GM19455 (cell line): ENCODE data around the gene TENM4.

Source experiments
- ATAC-seq: cut with Tn5 transposase; IDR thresholded peaks from one replicate; pipeline ENCODE4 v1.9.1; 2021; ENCODE audit not compliant: unreplicated experiment

Gene TENM4

GRCh38 chr11:79309407-79309806 lies 131.4 kb downstream of the TENM4 start:
- ATAC-seq = no peak

- no peak for ATAC-seq
These were observed 132.4 kb downstream of the TENM4 start for GRCh38 chr11:79308429-79308828.

- no peak for ATAC-seq
These were observed 136.1 kb downstream of the TENM4 start for GRCh38 chr11:79304599-79305212.

GRCh38 chr11:79296141-79296540 lies 144.7 kb downstream of the TENM4 start:
- no peak for ATAC-seq

DNA sequence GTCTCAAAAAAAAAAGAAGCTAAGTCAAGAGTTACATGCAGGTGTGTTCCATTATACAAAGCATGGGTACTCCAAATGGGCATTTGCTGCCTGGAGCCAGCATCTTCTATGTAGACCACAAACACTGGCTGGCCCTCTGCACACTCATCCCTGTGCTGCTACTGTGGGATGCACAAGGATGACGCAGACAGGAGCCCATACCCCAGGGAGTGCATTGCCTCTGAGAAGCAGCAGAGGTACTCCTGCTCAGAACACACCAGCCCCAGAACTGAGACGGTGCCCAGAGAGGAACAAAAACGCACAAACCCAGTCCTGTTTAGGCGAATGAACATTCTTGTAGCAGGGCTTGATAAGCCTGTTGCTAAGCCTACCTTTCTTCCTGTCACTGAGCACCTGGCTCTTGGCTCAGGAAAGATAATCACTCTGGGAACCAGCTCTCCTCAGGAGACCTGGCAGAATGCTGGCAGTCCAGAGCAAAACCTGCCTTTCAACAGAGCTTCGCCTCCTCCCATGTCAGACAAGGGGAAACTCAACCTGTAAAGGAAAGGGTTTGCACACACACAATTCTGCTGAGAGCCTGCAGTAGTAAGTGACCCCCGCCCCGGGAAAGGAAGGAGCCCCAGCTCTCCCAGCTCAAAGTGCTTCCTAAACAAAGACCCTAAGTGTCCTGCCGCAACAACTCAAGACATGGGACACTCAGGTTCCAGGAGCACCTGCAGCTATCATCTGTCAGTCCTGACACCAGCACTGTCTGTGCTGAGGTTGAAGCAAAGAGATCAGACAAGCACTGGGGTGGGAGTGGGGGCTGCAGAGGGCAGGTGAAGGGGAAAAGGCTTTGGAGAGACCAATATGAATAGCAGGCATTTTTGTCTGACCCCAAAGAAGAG lies 145.7 kb downstream of the TENM4 start:
- ATAC-seq = no peak

DNA sequence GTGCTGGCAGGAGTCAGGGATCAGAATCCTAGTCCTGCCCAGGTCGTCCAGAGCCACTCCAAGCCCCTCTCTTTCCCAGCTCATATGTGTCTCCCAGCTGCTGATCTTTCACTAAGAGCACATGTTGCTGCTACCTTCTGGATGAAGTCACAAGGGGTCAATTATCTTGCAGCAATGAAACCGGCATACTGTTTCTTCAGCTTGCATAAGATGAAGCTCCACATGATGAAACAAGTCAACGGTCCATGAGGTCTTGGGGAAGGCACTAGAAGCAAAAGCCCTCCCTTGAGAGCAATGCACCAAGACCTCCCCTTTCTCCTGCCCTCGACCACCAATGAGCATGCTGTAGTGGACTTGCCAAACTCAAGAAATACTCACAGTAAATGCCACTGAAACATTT lies 148.9 kb downstream of the TENM4 start:
- no peak for ATAC-seq

- ATAC-seq = no peak
These were observed 150.1 kb downstream of the TENM4 start for GRCh38 chr11:79290761-79291160.

- ATAC-seq = no peak
These were observed 152.9 kb downstream of the TENM4 start for GRCh38 chr11:79287952-79288351.

- ATAC-seq = no peak
These were observed 155.1 kb downstream of the TENM4 start for GRCh38 chr11:79285756-79286155.

DNA sequence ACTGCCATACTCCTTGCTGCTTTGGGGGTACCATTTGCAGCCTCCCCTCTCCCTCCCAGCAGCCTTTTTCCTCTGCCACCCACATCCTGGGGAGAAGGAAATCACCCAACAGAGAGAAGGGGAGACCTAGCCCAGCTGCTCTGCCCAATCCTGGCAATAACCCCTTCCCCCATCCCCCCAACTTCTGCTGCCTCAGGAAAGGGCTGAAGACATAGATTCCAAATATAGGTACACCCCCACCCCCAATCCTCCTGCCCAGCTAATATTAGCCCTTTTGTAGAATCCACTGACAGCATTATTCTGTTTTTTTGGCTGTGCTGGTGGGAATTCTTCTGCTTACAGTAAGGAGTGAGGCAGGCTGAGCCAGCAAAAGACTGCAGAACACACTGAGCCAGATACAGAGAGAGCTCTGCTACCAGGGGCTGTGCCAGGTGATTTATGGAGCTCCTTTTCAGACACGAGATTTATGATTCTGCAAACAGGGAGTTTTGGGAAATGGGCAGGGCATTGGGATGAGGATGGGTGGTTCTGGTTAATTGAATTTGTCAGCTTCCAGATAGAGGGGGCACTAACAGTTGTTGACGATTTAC lies 164.0 kb downstream of the TENM4 start:
- ATAC-seq = no peak

DNA sequence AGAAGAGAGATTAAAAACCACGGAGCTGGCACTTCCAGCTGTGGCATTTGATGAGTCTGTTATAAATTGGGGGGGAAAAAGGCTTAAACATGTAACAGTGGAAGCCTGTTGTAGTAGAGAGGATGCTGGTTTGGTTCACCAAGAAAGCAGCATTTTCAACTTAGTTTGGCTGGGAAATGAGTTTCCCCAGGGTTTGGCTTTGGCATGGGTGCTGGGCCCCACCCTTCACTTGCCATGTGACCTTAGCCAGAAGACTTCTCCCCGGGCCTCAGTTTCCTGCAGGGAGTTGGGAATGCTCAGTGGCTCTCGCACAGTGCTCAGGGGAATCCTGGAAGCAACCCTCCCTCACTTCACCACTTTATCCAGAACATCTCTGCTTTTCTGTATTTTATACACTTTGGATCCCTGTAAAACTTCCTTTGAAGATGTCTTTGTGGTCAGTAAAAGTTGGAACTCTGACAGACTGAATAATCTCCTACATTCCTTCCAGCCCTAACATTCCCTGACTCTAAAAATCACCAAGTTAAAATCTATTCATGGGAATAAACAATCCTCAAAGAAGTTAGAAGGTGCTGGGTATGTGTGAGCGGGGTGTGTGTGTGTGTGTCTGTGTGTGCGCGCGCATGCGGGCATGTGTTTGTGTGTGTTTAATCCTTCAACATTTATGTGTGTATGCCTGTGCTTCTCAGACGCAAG lies 166.0 kb downstream of the TENM4 start:
- no peak for ATAC-seq

DNA sequence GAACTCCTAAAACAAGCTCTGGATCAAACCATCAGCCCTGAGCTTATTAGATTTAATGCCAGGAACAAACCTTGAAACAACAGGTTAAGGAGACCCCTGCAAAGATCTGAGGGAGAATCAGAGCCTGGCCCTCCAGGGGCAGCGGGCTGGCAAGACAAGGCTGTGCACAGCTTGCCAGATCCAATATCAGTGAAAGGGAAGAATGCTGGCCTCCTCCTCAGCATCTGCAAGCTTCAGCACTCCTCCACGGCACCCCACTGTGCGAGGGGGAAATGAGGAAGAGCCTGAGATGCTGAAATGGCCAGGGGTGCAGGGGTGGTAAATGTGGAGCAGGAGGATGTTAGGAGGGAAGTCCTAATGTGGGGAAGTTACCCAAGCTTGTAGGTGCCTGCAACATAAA lies 167.0 kb downstream of the TENM4 start:
- no peak for ATAC-seq

- ATAC-seq = no peak
These were observed 171.1 kb downstream of the TENM4 start for GRCh38 chr11:79269611-79270307.

GRCh38 chr11:79266396-79266795 lies 174.4 kb downstream of the TENM4 start:
- no peak for ATAC-seq

GRCh38 chr11:79265756-79266322 lies 175.0 kb downstream of the TENM4 start:
- ATAC-seq = no peak

DNA sequence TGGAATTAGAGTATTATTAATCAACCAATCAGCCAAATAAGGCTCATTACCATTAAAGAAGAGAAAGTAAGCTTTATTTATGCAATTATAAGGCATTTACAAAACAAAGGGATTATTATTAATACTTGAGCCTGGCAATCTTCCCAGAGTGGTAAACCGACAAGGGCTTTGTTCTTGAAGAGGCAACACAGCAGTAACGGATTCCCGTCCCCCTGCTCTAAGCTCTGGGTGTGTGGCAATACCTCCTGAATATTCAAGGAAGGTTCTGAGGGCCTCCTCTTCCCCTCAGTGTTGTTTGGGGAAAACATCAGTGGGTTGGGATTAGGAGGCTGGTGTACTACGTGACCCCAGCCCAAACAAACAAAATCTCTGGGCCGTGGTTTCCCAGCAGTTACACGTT lies 176.5 kb downstream of the TENM4 start:
- ATAC-seq = no peak

DNA sequence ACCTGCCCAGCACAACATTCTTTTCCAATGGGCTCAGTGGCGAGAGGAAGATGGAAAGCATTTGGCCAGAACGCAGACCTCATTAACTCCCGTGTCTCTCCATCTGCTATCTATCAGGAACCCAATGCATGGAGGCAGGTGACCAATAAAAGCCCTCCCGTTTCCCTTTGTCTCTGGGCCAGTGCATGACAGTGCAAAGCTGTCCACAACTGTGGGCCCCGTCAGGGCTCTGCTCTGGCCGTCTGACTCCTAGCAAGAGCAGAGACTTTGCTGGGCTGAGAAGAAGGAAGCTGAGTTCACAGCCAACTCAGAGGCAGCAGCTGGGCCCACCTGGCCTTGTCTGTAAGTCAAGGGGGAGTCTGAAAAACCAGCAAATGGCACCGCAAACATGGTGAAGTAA lies 177.8 kb downstream of the TENM4 start:
- no peak for ATAC-seq

DNA sequence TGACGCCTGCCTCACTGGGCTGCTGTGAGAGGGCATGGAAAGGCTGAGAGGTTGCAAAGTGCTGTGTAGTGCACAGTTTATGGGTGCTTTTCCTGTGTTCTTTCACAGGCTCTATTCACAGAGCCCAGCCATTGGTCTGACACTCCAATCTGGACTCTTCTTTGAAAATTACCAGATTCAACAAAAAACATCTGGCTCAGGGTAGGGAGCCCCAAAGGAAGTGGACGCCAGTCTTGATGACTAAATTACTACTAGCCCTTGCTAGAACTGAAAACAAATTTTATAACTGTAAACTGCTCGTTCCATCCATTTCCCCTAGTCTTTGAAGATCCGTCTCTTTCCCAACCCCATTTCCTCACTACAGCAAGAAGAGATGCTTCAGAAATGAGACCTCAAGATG lies 178.6 kb downstream of the TENM4 start:
- ATAC-seq = no peak

DNA sequence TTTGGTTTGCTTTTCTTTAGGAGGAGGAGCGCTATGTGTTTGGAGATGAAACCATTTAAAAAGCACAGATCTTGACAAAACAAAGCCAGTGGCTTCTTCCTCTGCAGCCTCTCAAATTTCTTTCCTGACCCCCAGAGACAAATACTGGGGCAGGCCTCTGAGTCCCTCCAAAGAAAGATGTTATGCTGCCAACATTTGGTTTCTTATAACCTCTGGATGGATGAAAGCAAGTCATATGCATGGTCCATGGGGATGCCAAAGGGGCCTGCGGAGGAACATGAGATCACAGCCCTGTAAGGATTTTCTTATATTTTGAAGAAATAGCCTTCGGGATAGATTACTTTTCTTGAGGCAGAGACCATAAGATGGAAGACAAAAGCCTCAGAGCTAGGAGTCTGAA lies 179.1 kb downstream of the TENM4 start:
- ATAC-seq = no peak

- ATAC-seq = no peak
These were observed 181.0 kb downstream of the TENM4 start for GRCh38 chr11:79259800-79260199.

DNA sequence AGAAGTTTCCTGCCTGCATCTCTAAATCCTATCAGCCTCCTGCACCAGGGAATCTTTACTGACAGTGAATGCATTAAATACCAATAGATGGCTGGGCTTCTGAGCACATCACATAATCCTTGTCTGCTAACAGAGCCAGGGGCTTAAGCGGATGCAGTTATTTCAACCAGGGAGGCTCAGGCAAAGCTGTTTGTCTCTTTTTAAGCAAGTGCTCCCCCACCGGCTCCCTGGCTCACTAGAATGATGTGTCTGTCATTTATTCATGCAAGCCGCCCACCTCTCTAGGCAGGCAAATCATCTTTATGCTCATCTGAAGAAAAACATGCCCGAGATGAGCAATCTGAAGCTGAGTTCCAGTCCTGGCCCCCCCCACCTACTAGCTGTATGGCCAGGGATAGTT lies 182.3 kb downstream of the TENM4 start:
- no peak for ATAC-seq
